MG63 (cell line): Measurements from ENCODE around the gene BCL3. TPM values are rescaled to one million over a fixed set of nuclear protein-coding genes. Genes with fewer than 3 reads are reported as not detected.
"Not testable (repeated sequence)": the region's sequence is repeated elsewhere in the genome, so short reads cannot be mapped to it uniquely, and the experiment has no call there.

ENCODE experiments used
- DNase-seq: peaks from one replicate; pipeline ENCODE4 v3.0.0-alpha.2; 2020
- H3K27me3 ChIP-seq: fragments of 250-450 bp; sonication (Bioruptor Pico); 2 replicates; pipeline ENCODE4 v1.5.1; 2020; ENCODE audit warnings: mild to moderate bottlenecking, moderate library complexity
- H3K36me3 ChIP-seq: fragments of 250-450 bp; sonication (Bioruptor Pico); 2 replicates; pipeline ENCODE4 v1.5.1; 2020; ENCODE audit warnings: mild to moderate bottlenecking, moderate library complexity
- H3K4me3 ChIP-seq: fragments of 250-450 bp; sonication (Bioruptor Pico); 2 replicates; pipeline ENCODE4 v1.5.1; 2020; ENCODE audit warnings: mild to moderate bottlenecking, moderate library complexity
- H3K9me3 ChIP-seq: fragments of 250-450 bp; sonication (Bioruptor Pico); 2 replicates; pipeline ENCODE4 v1.5.1; 2020; ENCODE audit warnings: mild to moderate bottlenecking, moderate library complexity
- total RNA-seq: library from RNA; depleted of rRNA; stranded (reverse); fragments of >200 nt; shearing (Covaris generic); gene quantifications from 2 replicates; pipeline ENCODE4 v1.2.3, GENCODE V29; 2014; ENCODE audit warnings: low replicate concordance

Gene BCL3
- total RNA-seq, 1 experiment from 2014 or later, result 3.6 TPM

DNA sequence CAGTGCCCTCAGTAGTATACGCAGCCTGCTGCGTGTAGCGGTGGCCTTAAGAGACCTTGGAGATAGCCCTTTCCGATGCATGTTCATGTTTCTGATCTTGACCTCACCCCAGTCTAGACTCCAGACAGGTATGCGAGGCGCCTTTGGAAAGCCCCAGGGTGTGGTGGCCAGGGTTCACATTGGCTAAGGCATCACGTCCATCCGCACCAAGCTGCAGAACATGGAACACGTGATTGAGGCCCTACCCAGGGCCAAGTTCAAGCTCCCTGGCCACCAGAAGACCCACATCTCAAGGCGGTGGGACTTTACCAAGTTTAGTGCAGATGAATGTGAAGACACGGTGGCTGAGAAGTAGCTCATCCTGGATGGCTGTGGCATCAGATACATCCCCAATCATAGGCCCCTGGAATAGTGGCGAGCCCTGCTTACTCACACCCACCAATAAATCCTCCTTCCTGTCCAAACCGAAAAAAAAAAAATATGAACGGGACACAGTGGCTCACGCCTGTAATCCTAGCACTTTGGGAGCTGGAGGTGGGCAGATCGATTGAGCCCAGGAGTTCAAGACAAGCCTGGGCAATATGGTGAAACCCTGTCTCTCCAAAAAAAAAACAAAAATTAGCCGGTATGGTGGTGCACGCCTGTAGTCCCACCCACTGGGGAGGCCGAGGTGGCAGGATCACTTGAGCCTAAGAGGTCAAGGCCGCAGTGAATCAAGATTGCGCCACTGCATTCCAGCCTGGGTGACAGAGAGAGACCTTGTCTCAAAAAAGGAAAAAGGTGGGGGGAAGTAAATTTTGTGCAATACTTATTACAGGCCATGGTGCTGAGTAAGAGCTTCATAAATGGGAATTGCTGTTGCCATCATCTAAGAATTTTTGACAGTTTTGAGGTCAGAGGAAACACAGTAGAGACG, 16.8 kb downstream of the BCL3 start:
- peaks cover 12% of the 10 kb centered on the region for H3K36me3 ChIP-seq
- DNase-seq, result no peak
- H3K4me3 ChIP-seq, result no peak overlapping the region
- H3K9me3 ChIP-seq, result peaks cover 5% of the 10 kb centered on the region; the same call in 1 of the 2 replicates
- no peaks in the 10 kb centered on the region for H3K27me3 ChIP-seq

- DNase-seq, result no peak
- Histone ChIP-seq H3K36me3 (peaks cover 5% of the 10 kb centered on the region), H3K4me3 (no peak overlapping the region), H3K27me3 (no peaks in the 10 kb centered on the region), H3K9me3 (peaks cover 5% of the 10 kb centered on the region; the same call in 1 of the 2 replicates)
Observed at GRCh38 chr19:44765949-44766335, 17.4 kb downstream of the BCL3 start.

DNA sequence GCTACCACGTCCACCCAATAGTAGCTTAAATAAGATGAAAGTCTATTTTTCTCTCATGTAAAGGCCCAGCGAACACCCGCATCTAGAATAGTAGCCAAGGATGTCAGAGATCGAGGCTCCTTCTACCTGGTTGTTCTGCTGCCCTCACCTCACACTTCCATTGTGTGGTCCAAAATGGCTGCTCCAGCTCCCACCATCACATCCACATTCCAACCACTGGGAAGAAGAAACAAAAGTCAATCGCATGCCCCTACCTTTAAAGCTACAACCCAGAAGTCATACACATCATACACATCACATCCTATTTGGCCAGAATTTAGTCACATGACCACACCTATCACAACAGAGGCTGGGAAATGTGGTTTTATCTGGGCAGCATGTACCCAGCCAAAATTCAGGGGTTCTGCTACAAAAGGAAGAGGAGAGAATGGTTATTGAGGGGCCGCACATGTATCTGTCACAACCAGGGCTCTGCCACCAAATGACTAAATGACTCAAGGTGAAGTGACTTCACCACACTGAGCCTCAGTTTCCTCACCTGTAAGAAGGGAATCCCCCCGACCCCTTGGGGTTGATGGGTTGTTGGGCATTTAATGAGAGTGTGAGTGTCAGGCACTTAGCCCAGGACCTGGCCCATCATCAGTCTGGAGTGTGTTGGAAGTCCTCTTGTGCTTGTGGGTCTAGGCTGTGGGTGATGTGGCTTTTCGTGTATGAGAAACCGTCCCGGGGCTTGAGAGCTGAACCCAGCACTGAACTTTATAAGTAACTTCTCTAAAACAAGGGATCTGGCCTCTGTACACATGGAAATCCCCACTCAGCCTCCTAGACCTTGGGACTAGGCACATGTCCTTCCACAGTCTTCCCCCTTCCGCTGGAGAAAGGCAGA, 19.0 kb downstream of the BCL3 start:
- Histone ChIP-seq H3K4me3 (no peak overlapping the region), H3K27me3 (no peaks in the 10 kb centered on the region), H3K36me3 (no peaks in the 10 kb centered on the region), H3K9me3 (peaks cover 5% of the 10 kb centered on the region; the same call in 1 of the 2 replicates)
- DNase-seq, result no peak

GRCh38 chr19:44770550-44771257, 22.2 kb downstream of the BCL3 start:
- DNase-seq, result peak; percentile 92
- H3K9me3 ChIP-seq, result peaks cover 5% of the 10 kb centered on the region; the same call in 1 of the 2 replicates
- H3K36me3 ChIP-seq, result no peaks in the 10 kb centered on the region
- no peak overlapping the region for H3K4me3 ChIP-seq
- H3K27me3 ChIP-seq, result no peaks in the 10 kb centered on the region

- not testable (repeated sequence) for H3K36me3 ChIP-seq, H3K27me3 ChIP-seq, H3K4me3 ChIP-seq, H3K9me3 ChIP-seq, DNase-seq
Observed at GRCh38 chr19:44772144-44772543, 23.6 kb downstream of the BCL3 start.

DNA sequence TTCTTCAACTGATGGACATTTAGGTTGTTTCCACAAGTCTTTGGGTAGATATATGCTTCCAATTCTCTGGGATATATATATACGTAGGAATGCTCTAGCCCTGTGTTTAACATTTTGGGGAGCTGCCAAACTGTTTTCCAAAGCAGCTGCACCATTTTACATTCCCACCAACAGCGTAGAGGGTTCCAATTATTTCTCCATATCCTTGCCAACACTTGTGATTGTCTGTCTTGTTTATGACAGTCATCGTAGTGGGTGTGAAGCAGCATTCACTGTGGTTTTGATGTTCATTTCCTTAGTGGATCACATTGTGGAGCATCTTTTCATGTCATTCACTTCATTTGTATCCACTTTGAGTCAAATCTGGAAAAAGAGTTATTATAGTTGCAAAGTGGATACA, 24.5 kb downstream of the BCL3 start:
- Histone ChIP-seq H3K4me3 (no peak overlapping the region), H3K36me3 (no peaks in the 10 kb centered on the region), H3K27me3 (no peaks in the 10 kb centered on the region), H3K9me3 (peaks cover 3% of the 10 kb centered on the region; the same call in 1 of the 2 replicates)
- DNase-seq, result peak; percentile 43

DNA sequence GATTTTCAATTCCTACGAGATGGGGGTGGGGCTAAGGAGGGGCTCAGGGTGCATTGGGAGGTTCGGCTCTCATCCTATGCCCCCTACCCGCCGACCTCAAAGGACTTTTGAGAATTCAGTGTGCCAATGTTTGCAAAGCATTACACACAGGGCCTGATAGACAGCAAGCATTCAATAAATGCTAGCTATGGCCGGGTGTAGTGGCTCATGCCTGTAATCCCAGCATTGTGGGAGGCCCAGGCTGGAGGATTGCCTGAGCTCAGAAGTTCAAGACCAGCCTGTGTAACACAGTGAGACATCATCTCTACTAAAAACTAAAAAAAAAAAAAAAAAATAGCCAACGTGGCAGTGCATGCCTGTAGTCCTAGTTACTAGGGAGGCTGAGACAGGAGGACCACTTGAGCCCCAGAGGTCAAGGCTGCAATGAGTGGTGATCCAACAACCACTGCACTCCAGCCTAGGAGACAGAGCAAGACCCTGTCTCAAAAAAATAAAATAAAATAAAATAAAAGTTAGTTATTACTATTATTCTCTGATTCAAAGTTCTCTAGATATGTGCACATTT, 27.2 kb downstream of the BCL3 start:
- Histone ChIP-seq H3K27me3 (no peaks in the 10 kb centered on the region), H3K9me3 (no peaks in the 10 kb centered on the region; the same call in 1 of the 2 replicates), H3K36me3 (no peaks in the 10 kb centered on the region), H3K4me3 (no peak overlapping the region)
- DNase-seq, result peak; percentile 54

DNA sequence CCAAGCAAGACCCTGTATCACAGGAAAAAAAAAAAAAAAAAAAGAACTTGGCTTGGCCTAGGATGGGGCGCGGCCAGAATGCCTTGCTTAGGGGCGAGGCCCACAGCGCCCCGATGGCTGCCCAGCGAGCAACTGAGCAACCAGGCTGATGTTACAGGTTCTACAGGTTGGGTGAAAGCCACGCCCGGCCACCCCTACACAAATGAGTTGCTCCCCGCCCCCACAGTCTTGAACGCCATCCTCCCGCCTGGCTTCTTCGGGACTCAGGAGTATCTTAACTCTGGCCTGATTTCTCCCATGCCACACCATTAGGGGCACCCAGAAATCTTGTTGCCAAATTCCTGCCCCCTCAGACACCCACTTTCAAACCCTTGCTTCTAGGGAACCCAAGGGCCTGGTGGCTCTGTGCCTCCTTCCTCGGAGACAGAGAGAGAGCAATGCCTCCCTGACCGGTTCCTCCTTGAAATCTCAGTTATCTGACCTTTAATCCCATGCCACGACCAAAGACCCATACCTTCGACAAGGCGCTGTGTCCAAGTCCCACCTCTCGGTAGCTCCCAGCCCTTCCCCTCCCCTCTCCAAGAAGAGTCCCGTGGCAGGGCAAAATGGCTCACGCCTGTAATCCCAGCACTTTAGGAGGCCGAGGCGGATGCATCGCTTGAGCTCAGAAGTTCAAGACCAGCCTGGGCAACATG, 28.0 kb downstream of the BCL3 start:
- H3K36me3 ChIP-seq, result no peaks in the 10 kb centered on the region
- no peaks in the 10 kb centered on the region; the same call in 1 of the 2 replicates for H3K9me3 ChIP-seq
- no peaks in the 10 kb centered on the region for H3K27me3 ChIP-seq
- DNase-seq, result no peak
- no peak overlapping the region for H3K4me3 ChIP-seq

DNA sequence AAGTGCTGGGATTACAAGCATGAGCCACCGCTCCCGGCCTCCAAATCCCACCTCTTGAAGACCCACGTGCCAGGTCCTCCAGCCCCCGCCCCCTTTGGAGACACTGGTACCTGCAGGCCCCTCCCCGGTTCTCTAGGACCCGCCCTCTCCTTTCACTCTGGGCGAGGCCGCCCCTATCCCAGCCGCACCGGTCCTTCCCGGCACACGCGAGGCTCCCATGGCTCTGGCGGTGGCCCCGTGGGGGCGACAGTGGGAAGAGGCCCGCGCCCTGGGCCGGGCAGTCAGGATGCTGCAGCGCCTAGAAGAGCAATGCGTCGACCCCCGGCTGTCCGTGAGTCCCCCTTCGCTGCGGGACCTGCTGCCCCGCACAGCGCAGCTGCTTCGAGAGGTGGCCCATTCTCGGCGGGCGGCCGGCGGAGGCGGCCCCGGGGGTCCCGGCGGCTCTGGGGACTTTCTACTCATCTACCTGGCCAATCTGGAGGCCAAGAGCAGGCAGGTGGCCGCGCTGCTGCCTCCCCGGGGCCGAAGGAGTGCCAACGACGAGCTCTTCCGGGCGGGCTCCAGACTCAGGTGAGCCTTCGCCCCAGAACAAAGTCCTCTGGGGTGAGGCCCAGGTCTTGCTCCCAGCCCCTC, 29.3 kb downstream of the BCL3 start, which contains the start of gene CBLC:
Gene CBLC, plus strand, starts transcription at position 176 of the 633 bp plus-strand sequence. Its CDS starts 42 bp downstream, at position 218.
- Histone ChIP-seq H3K4me3 (no peak within 1 kb of the TSS), H3K27me3 (no peaks in the 10 kb centered on the region), H3K9me3 (no peaks in the 10 kb centered on the region; the same call in 1 of the 2 replicates), H3K36me3 (no peaks in the 10 kb centered on the region)
- DNase-seq, result no peak

GRCh38 chr19:44779150-44779549, 30.6 kb downstream of the BCL3 start:
- Histone ChIP-seq H3K27me3 (no peaks in the 10 kb centered on the region), H3K9me3 (no peaks in the 10 kb centered on the region; the same call in 1 of the 2 replicates), H3K4me3 (no peak overlapping the region), H3K36me3 (no peaks in the 10 kb centered on the region)
- no peak for DNase-seq

GRCh38 chr19:44781694-44782093, 33.2 kb downstream of the BCL3 start:
- H3K36me3 ChIP-seq, H3K27me3 ChIP-seq, H3K9me3 ChIP-seq, DNase-seq, H3K4me3 ChIP-seq: not testable (repeated sequence)

DNA sequence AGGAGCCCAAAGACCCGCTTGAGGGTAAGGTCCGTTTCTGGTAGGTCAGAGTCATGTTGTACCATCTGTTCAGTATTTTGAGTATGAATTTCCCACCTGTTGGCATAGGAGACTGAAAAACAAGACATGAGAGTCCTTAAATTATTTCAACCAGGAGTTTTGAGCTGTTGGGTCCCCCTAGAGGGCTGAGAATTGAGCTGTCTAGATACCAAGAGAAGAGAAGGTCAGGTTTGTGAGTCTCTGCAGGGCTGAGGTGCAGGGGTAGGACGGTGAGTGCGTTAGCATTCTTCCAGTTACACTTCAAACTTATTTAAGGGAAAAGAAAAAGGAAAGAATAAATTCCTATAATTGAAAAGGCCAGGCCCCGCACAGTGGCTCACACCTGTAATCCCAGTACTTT, 34.2 kb downstream of the BCL3 start:
- H3K27me3 ChIP-seq, result no peaks in the 10 kb centered on the region
- no peaks in the 10 kb centered on the region for H3K36me3 ChIP-seq
- no peak for DNase-seq
- H3K9me3 ChIP-seq, result no peaks in the 10 kb centered on the region; the same call in 1 of the 2 replicates
- H3K4me3 ChIP-seq, result no peak overlapping the region

DNA sequence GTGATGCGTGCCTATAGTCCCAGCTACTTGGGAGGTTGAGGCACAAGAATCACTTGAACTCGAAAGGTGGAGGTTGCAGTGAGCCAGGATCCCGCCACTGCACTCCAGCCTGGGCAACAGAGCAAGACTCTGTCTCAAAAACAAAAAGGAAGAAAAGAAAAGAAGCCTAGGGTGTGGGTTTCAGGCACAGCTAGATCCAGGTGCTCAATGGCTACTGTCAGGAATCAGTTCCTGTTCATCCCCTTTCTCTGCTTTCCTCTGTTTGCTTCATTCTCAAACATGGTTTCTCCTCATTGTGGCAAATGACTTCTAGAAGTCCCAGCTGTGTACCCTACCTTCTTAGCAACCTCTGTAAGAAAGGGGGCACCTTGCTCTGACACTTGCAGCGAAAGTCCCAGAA, 35.0 kb downstream of the BCL3 start:
- no peak for DNase-seq
- Histone ChIP-seq H3K9me3 (no peaks in the 10 kb centered on the region; the same call in 1 of the 2 replicates), H3K36me3 (no peaks in the 10 kb centered on the region), H3K27me3 (no peaks in the 10 kb centered on the region), H3K4me3 (no peak overlapping the region)

GRCh38 chr19:44785271-44785670, 36.8 kb downstream of the BCL3 start:
- no peak for DNase-seq
- Histone ChIP-seq H3K27me3 (no peaks in the 10 kb centered on the region), H3K36me3 (no peaks in the 10 kb centered on the region), H3K9me3 (no peaks in the 10 kb centered on the region; the same call in 1 of the 2 replicates), H3K4me3 (no peak overlapping the region)

- H3K36me3 ChIP-seq, result no peaks in the 10 kb centered on the region
Observed at GRCh38 chr19:44785993-44786392, 37.5 kb downstream of the BCL3 start.

More at GRCh38 chr19:44785993-44786392, 37.5 kb downstream of the BCL3 start:
- DNase-seq, result no peak
- no peaks in the 10 kb centered on the region for H3K27me3 ChIP-seq
- no peak overlapping the region for H3K4me3 ChIP-seq
- no peaks in the 10 kb centered on the region; the same call in 1 of the 2 replicates for H3K9me3 ChIP-seq
